GM23338 (cell line): Measurements from ENCODE around the gene AP4M1. TPM values are rescaled to one million over a fixed set of nuclear protein-coding genes. Genes with fewer than 3 reads are reported as not detected.

Experiments used
- ATAC-seq: fragments of 200-7000 bp; cut with Tn5 transposase; 3 replicates; pipeline ENCODE4 v1.9.1; 2020
- DNase-seq: peaks from one replicate; pipeline ENCODE4 v3.0.0-alpha.2; 2015; ENCODE audit warnings: low spot score
- H2AFZ ChIP-seq: fragments of 200-600 bp; sonication (generic); 2 replicates; pipeline ENCODE4 v1.8.0; 2016; ENCODE audit warnings: antibody characterized with exemption, mild to moderate bottlenecking, moderate library complexity
- H3F3A ChIP-seq: fragments of 200-600 bp; sonication (generic); replicated peaks from 2 replicates; pipeline ENCODE4 v1.8.0; 2017; ENCODE audit warnings: antibody characterized with exemption, mixed run types, low read depth
- H3K27ac ChIP-seq: fragments of 200-600 bp; sonication (generic); 2 replicates; pipeline ENCODE4 v1.6.1; 2016; ENCODE audit warnings: low read depth
- H3K27me3 ChIP-seq: fragments of 200-600 bp; sonication (generic); 2 replicates; pipeline ENCODE4 v1.8.0; 2016; ENCODE audit warnings: mild to moderate bottlenecking, mixed run types, moderate library complexity; ENCODE audit not compliant: insufficient read depth
- H3K36me3 ChIP-seq: fragments of 200-600 bp; sonication (generic); 2 replicates; pipeline ENCODE4 v1.8.0; 2016; ENCODE audit warnings: mild to moderate bottlenecking; ENCODE audit not compliant: insufficient read depth
- H3K4me1 ChIP-seq: fragments of 200-600 bp; sonication (generic); 2 replicates; pipeline ENCODE4 v1.8.0; 2016; ENCODE audit warnings: mild to moderate bottlenecking, moderate library complexity; ENCODE audit not compliant: insufficient read depth
- H3K4me2 ChIP-seq: fragments of 200-600 bp; sonication (generic); 2 replicates; pipeline ENCODE4 v1.7.1; 2017; ENCODE audit warnings: mixed run types
- H3K4me3 ChIP-seq: fragments of 200-600 bp; sonication (generic); 2 replicates; pipeline ENCODE4 v1.6.1; 2016; ENCODE audit warnings: mixed run types
- H3K79me2 ChIP-seq: fragments of 200-600 bp; sonication (generic); replicated peaks from 2 replicates; pipeline ENCODE4 v1.8.0; 2017; ENCODE audit warnings: mild to moderate bottlenecking; ENCODE audit not compliant: insufficient read depth
- H3K9me2 ChIP-seq: fragments of 200-600 bp; sonication (generic); 2 replicates; pipeline ENCODE4 v1.8.0; 2017; ENCODE audit not compliant: insufficient read depth
- H4K20me1 ChIP-seq: fragments of 200-600 bp; sonication (generic); replicated peaks from 2 replicates; pipeline ENCODE4 v1.8.0; 2017; ENCODE audit warnings: mild to moderate bottlenecking; ENCODE audit not compliant: insufficient read depth
- H3K27ac Mint-ChIP-seq: 2 replicates; pipeline ENCODE4 v1.8.0; 2020; ENCODE audit warnings: inconsistent platforms, mild to moderate bottlenecking, moderate library complexity, mixed read lengths
- H3K27me3 Mint-ChIP-seq: 3 replicates; pipeline ENCODE4 v1.8.0; 2022; ENCODE audit warnings: low read depth, mild to moderate bottlenecking, moderate library complexity, mixed read lengths, inconsistent platforms; ENCODE audit not compliant: insufficient read depth, poor library complexity
- H3K36me3 Mint-ChIP-seq: 3 replicates; pipeline ENCODE4 v1.8.0; 2021; ENCODE audit warnings: low read depth, mild to moderate bottlenecking, inconsistent platforms, moderate library complexity, mixed read lengths
- H3K4me1 Mint-ChIP-seq: 3 replicates; pipeline ENCODE4 v1.8.0; 2020; ENCODE audit warnings: mild to moderate bottlenecking, inconsistent platforms, mixed read lengths
- H3K4me3 Mint-ChIP-seq: 3 replicates; pipeline ENCODE4 v1.8.0; 2021; ENCODE audit warnings: moderate library complexity, mild to moderate bottlenecking, inconsistent platforms, mixed read lengths
- H3K9me3 Mint-ChIP-seq: 3 replicates; pipeline ENCODE4 v1.8.0; 2020; ENCODE audit warnings: moderate library complexity, mild to moderate bottlenecking, inconsistent platforms, mixed read lengths
- CREB1 ChIP-seq: fragments of 250-450 bp; sonication (Bioruptor Pico); IDR thresholded peaks from 2 replicates; pipeline ENCODE4 v1.5.0; 2020; ENCODE audit warnings: low read depth, mild to moderate bottlenecking, moderate library complexity
- CTCF ChIP-seq, 2 experiments: fragments of 200-600 bp in 1 of 2; sonication (generic) in 1 of 2; conservative IDR thresholded peaks; 2 replicates each; pipeline versions ENCODE4 v1.5.1 to v1.6.1; 2016 to 2017; ENCODE audit warnings: antibody characterized with exemption in 2 of 2, low read depth in 2 of 2, mild to moderate bottlenecking in 2 of 2, moderate library complexity in 1 of 2
- ETS1 ChIP-seq: IDR thresholded peaks from 2 replicates; pipeline ENCODE4 v1.6.1; 2016; ENCODE audit warnings: antibody characterized with exemption
- EZH2 ChIP-seq: fragments of 200-600 bp; sonication (generic); IDR thresholded peaks from one replicate; pipeline ENCODE4 v1.8.0; 2017; ENCODE audit warnings: antibody characterized with exemption, mild to moderate bottlenecking, low read depth; ENCODE audit not compliant: unreplicated experiment
- EZH2phosphoT487 ChIP-seq: fragments of 200-600 bp; sonication (generic); IDR thresholded peaks from one replicate; pipeline ENCODE4 v1.8.1; 2018; ENCODE audit warnings: antibody characterized with exemption; ENCODE audit not compliant: unreplicated experiment
- JUNB ChIP-seq: IDR thresholded peaks from one replicate; pipeline ENCODE4 v1.6.1; 2016; ENCODE audit warnings: antibody characterized with exemption; ENCODE audit not compliant: unreplicated experiment
- POLR2AphosphoS5 ChIP-seq: IDR thresholded peaks from 2 replicates; pipeline ENCODE4 v1.6.1; 2016; ENCODE audit warnings: antibody characterized with exemption, low read depth
- ZNF331 ChIP-seq: fragments of 250-450 bp; sonication (Bioruptor Pico); IDR thresholded peaks from 2 replicates; pipeline ENCODE4 v1.5.0; 2020; ENCODE audit warnings: low read depth, mild to moderate bottlenecking, moderate library complexity
- polyA plus RNA-seq: library from polyadenylated mRNA; unstranded; fragments of >200 nt; fragmentation: Nextera tagmentation; extraction: Ambion mirVana; gene quantifications from 2 replicates; pipeline ENCODE4 v1.2.1, GENCODE V29; 2016
- total RNA-seq: library from RNA; depleted of rRNA; stranded (reverse); fragments of >200 nt; shearing (Covaris generic); gene quantifications from 2 replicates; pipeline ENCODE4 v1.2.3, GENCODE V29; 2014
- TF ChIP-seq, protein P1 (sequence below): IDR thresholded peaks from one replicate; pipeline ENCODE4 v1.6.1; 2018; ENCODE audit warnings: antibody characterized with exemption; ENCODE audit not compliant: unreplicated experiment

Gene AP4M1
- total and polyA plus RNA-seq, 2 experiments from 2014 or later = 9.5 to 13.3 TPM

GRCh38 chr7:100126931-100127865, 25.8 kb downstream of the AP4M1 start, which contains the start of gene MBLAC1:
MBLAC1 (plus strand) TSS chr7:100126967; CDS start chr7:100127396, 429 bp downstream.
- H3K4me3 Mint-ChIP-seq = peak within 1 kb of the TSS; percentile 99
- peaks cover 23% of the 10 kb centered on the region for H3K27me3 Mint-ChIP-seq
- DNase-seq (peak; percentile 97), ATAC-seq (peak; percentile 75)
- Histone ChIP-seq H3K27me3 (peaks cover 21% of the 10 kb centered on the region), H2AFZ (peak within 1 kb of the TSS; percentile 94), H3K4me2 (peak within 1 kb of the TSS; percentile 96), H3K27ac (peak within 1 kb of the TSS; percentile 100), H3K79me2 (peaks cover 5% of the 10 kb centered on the region), H4K20me1 (no peaks in the 10 kb centered on the region), H3K9me2 (no peaks in the 10 kb centered on the region), H3K4me3 (peak within 1 kb of the TSS; percentile 99), H3K36me3 (no peaks in the 10 kb centered on the region), H3F3A (peaks cover 23% of the 10 kb centered on the region), H3K4me1 (no peaks in the 10 kb centered on the region; the same call in 1 of the 2 replicates)
- peaks cover 8% of the 10 kb centered on the region; the same call in 2 of the 3 replicates for H3K4me1 Mint-ChIP-seq
- H3K36me3 Mint-ChIP-seq = peaks cover 9% of the 10 kb centered on the region; the same call in 1 of the 3 replicates
- no peaks in the 10 kb centered on the region for H3K9me3 Mint-ChIP-seq
- TF ChIP-seq, protein P1, sequence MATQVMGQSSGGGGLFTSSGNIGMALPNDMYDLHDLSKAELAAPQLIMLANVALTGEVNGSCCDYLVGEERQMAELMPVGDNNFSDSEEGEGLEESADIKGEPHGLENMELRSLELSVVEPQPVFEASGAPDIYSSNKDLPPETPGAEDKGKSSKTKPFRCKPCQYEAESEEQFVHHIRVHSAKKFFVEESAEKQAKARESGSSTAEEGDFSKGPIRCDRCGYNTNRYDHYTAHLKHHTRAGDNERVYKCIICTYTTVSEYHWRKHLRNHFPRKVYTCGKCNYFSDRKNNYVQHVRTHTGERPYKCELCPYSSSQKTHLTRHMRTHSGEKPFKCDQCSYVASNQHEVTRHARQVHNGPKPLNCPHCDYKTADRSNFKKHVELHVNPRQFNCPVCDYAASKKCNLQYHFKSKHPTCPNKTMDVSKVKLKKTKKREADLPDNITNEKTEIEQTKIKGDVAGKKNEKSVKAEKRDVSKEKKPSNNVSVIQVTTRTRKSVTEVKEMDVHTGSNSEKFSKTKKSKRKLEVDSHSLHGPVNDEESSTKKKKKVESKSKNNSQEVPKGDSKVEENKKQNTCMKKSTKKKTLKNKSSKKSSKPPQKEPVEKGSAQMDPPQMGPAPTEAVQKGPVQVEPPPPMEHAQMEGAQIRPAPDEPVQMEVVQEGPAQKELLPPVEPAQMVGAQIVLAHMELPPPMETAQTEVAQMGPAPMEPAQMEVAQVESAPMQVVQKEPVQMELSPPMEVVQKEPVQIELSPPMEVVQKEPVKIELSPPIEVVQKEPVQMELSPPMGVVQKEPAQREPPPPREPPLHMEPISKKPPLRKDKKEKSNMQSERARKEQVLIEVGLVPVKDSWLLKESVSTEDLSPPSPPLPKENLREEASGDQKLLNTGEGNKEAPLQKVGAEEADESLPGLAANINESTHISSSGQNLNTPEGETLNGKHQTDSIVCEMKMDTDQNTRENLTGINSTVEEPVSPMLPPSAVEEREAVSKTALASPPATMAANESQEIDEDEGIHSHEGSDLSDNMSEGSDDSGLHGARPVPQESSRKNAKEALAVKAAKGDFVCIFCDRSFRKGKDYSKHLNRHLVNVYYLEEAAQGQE = no peak
- TF ChIP-seq POLR2AphosphoS5 (peak; percentile 94), EZH2 (no peak)
- H3K27ac Mint-ChIP-seq = peak within 1 kb of the TSS; percentile 99

- Histone ChIP-seq H3K27me3 (peaks cover 21% of the 10 kb centered on the region), H3K4me1 (peaks cover 4% of the 10 kb centered on the region; the same call in 1 of the 2 replicates), H3K9me2 (no peaks in the 10 kb centered on the region), H3K4me3 (peak overlapping the region; percentile 99), H3K36me3 (no peaks in the 10 kb centered on the region), H3K4me2 (peak overlapping the region; percentile 96), H3K79me2 (peaks cover 5% of the 10 kb centered on the region), H3K27ac (no peak overlapping the region), H3F3A (peaks cover 21% of the 10 kb centered on the region), H2AFZ (peak overlapping the region; percentile 94), H4K20me1 (no peaks in the 10 kb centered on the region)
- ATAC-seq (peak; percentile 33), DNase-seq (peak; percentile 58)
- H3K36me3 Mint-ChIP-seq = peaks cover 6% of the 10 kb centered on the region; the same call in 1 of the 3 replicates
- H3K4me3 Mint-ChIP-seq = peak overlapping the region; percentile 77
- peaks cover 21% of the 10 kb centered on the region for H3K27me3 Mint-ChIP-seq
- no peaks in the 10 kb centered on the region for H3K9me3 Mint-ChIP-seq
- peaks cover 11% of the 10 kb centered on the region for H3K4me1 Mint-ChIP-seq
- H3K27ac Mint-ChIP-seq = no peak overlapping the region
- TF ChIP-seq, protein P1 = no peak
- TF ChIP-seq CREB1 (CRISPR knock-in tag) (no peak), ZNF331 (CRISPR knock-in tag) (no peak), JUNB (no peak), ETS1 (no peak), EZH2 (no peak), CTCF (conservative IDR thresholded peaks at IDR 0.05; ENCODE audit: low read depth in 2 of 2) (no peak), EZH2phosphoT487 (no peak)
Measured at GRCh38 chr7:100127866-100128636, 26.6 kb downstream of the AP4M1 start.
